Neural cell (in vitro differentiated cells): ENCODE results near the gene CCDC80. TPM values are rescaled to one million over a fixed set of nuclear protein-coding genes. Genes with fewer than 3 reads are reported as not detected.

Experiments
- H2AFZ ChIP-seq: fragments of 200-600, 300-800 bp; sonication (generic), shearing (Covaris generic); 2 replicates; pipeline ENCODE4 v1.6.0; 2014; ENCODE audit warnings: low read depth, mild to moderate bottlenecking, antibody characterized with exemption, low read length, moderate library complexity
- H3F3A ChIP-seq: fragments of 200-600 bp; shearing (Covaris generic); 2 replicates; pipeline ENCODE4 v1.6.1; 2016; ENCODE audit warnings: mild to moderate bottlenecking, moderate library complexity, mixed read lengths, antibody characterized with exemption, low read length; ENCODE audit not compliant: insufficient read depth, poor library complexity, severe bottlenecking
- H3K27ac ChIP-seq: fragments of 200-600, 300-800 bp; sonication (generic), shearing (Covaris generic); 2 replicates; pipeline ENCODE4 v1.5.1; 2014; ENCODE audit warnings: mild to moderate bottlenecking, low read length, moderate library complexity
- H3K27me3 ChIP-seq: fragments of 300-800, 200-600 bp; sonication (generic), shearing (Covaris generic); 2 replicates; pipeline ENCODE4 v1.6.0; 2014; ENCODE audit warnings: mild to moderate bottlenecking, low read depth, low read length, moderate library complexity; ENCODE audit not compliant: insufficient read depth
- H3K36me3 ChIP-seq: fragments of 300-800, 200-600 bp; sonication (generic), shearing (Covaris generic); 2 replicates; pipeline ENCODE4 v1.5.1; 2014; ENCODE audit warnings: mild to moderate bottlenecking, antibody characterized with exemption, low read length, moderate library complexity; ENCODE audit not compliant: insufficient read depth
- H3K4me2 ChIP-seq: fragments of 300-800, 200-600 bp; sonication (generic), shearing (Covaris generic); 2 replicates; pipeline ENCODE4 v1.6.0; 2014; ENCODE audit warnings: mild to moderate bottlenecking, low read length
- H3K4me3 ChIP-seq: fragments of 300-800, 200-600 bp; sonication (generic), shearing (Covaris generic); 2 replicates; pipeline ENCODE4 v1.5.1; 2014; ENCODE audit warnings: mild to moderate bottlenecking, low read length, moderate library complexity
- H3K79me2 ChIP-seq: fragments of 200-600 bp; shearing (Covaris generic); replicated peaks from 2 replicates; pipeline ENCODE4 v1.6.0; 2014; ENCODE audit warnings: mild to moderate bottlenecking, low read length, moderate library complexity; ENCODE audit not compliant: insufficient read depth
- H3K9ac ChIP-seq: fragments of 300-800, 200-600 bp; sonication (generic), shearing (Covaris generic); 2 replicates; pipeline ENCODE4 v1.6.1; 2016; ENCODE audit warnings: mild to moderate bottlenecking, low read length, mixed read lengths
- H3K9me2 ChIP-seq: fragments of 200-600 bp; shearing (Covaris generic); 2 replicates; pipeline ENCODE4 v1.6.1; 2016; ENCODE audit warnings: mild to moderate bottlenecking, low read length, mixed read lengths; ENCODE audit not compliant: insufficient read depth
- H3K9me3 ChIP-seq: fragments of 200-600, 300-800 bp; sonication (generic), shearing (Covaris generic); 2 replicates; pipeline ENCODE4 v1.6.1; 2016; ENCODE audit warnings: mild to moderate bottlenecking, mixed run types, low read length, moderate library complexity, mixed read lengths
- H4K20me1 ChIP-seq: fragments of 200-600 bp; shearing (Covaris generic); 2 replicates; pipeline ENCODE4 v1.6.1; 2016; ENCODE audit warnings: mild to moderate bottlenecking, mixed run types; ENCODE audit not compliant: insufficient read depth
- EP300 ChIP-seq: fragments of 450-650 bp; conservative IDR thresholded peaks from 2 replicates; pipeline ENCODE4 v1.6.1; 2014; ENCODE audit warnings: antibody characterized with exemption, mild to moderate bottlenecking, moderate library complexity; ENCODE audit not compliant: poor library complexity, severe bottlenecking
- EZH2 ChIP-seq: fragments of 200-600, 300-800 bp; shearing (Covaris generic), sonication (generic); IDR thresholded peaks from 2 replicates; pipeline ENCODE4 v1.6.1; 2014; ENCODE audit warnings: antibody characterized with exemption, low read length, borderline replicate concordance, mild to moderate bottlenecking; ENCODE audit not compliant: insufficient read depth, poor library complexity, severe bottlenecking
- MXI1 ChIP-seq: fragments of 450-650 bp; conservative IDR thresholded peaks from 2 replicates; pipeline ENCODE4 v1.6.1; 2014; ENCODE audit warnings: antibody characterized with exemption, mild to moderate bottlenecking; ENCODE audit not compliant: poor library complexity, severe bottlenecking
- POLR2AphosphoS5 ChIP-seq: IDR thresholded peaks from 2 replicates; pipeline ENCODE4 v1.6.1; 2012
- RAD21 ChIP-seq: fragments of 450-650 bp; conservative IDR thresholded peaks from 2 replicates; pipeline ENCODE4 v1.6.1; 2014; ENCODE audit warnings: antibody characterized with exemption, mild to moderate bottlenecking, moderate library complexity
- REST ChIP-seq: IDR thresholded peaks from 2 replicates; pipeline ENCODE4 v1.6.1; 2012; ENCODE audit warnings: borderline replicate concordance
- SMC3 ChIP-seq: fragments of 450-650 bp; conservative IDR thresholded peaks from 2 replicates; pipeline ENCODE4 v1.6.1; 2014; ENCODE audit warnings: antibody characterized with exemption, mild to moderate bottlenecking, moderate library complexity; ENCODE audit not compliant: poor library complexity
- TAF1 ChIP-seq: IDR thresholded peaks from 2 replicates; pipeline ENCODE4 v1.6.1; 2012; ENCODE audit warnings: low read depth
- polyA plus RNA-seq: library from polyadenylated mRNA; depleted of rRNA; stranded (reverse); fragments of >200 nt; gene quantifications from 2 replicates; pipeline ENCODE4 v1.2.3, GENCODE V29; 2014
- TF ChIP-seq, protein P1 (sequence below): fragments of 450-650 bp; IDR thresholded peaks from 2 replicates; pipeline ENCODE4 v1.5.1; 2014; ENCODE audit warnings: antibody characterized with exemption, mild to moderate bottlenecking, moderate library complexity; ENCODE audit not compliant: poor library complexity, severe bottlenecking

The CCDC80 gene
- polyA plus RNA-seq, 1 donor from 2014 or later, result 0.14 TPM

DNA sequence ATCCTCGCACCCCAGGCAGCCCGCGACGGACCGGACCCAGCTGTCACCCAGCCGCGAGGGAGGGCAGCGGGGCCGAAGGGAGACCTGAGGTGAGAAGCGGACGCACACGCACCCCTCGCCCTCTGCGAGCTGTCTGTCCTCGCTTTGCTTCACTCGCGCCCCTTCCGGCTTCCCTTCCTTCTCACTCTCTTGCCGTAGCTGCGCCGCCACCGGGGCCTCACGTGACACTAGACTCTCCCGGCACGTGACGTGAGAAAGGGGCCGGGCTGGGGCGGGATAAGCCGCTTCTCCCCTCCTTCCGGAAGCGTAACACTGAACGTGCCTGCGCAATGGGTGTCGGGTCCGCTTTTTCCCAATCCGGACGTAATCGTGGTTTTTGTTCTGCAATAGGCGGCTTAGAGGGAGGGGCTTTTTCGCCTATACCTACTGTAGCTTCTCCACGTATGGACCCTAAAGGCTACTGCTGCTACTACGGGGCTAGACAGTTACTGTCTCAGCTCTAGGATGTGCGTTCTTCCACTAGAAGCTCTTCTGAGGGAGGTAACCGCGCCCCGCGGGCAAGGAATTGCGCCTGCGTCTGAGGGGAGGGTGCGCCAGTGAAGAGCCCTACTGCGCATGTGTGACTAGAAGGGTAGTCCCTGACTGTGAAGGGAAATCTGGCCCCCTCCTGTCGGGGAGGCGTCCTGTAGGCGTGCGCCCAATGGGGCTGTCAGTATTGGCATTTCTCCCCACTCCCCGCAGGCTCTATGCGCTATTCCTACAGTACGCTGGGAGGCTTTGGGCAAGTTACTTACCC, 79.0 kb downstream of the CCDC80 start, which contains the start of the genes ATG3 and SLC35A5:
ATG3 (minus strand) TSS at position 229 of the 796 bp plus-strand sequence. CDS start 434 bp downstream, outside the sequence.
SLC35A5 (plus strand) TSS at position 312 of the 796 bp plus-strand sequence. CDS start 1,359 bp downstream, outside the sequence.
- peak within 1 kb of the TSS; percentile 83 for H3K4me2 ChIP-seq
- no peaks in the 10 kb centered on the region for H3K36me3 ChIP-seq
- H3F3A ChIP-seq, result peaks cover 8% of the 10 kb centered on the region
- H2AFZ ChIP-seq, result peak within 1 kb of the TSS; percentile 87
- peaks cover 23% of the 10 kb centered on the region for H3K79me2 ChIP-seq
- H3K4me3 ChIP-seq, result peak within 1 kb of the TSS; percentile 96
- TF ChIP-seq EZH2 (no peak), POLR2AphosphoS5 (peak; percentile 92), RAD21 (peak; percentile 9), MXI1 (peak; percentile 75), EP300 (peak; percentile 70), SMC3 (peak; percentile 27), TAF1 (peak; percentile 73), REST (peak; percentile 89)
- TF ChIP-seq, protein P1, sequence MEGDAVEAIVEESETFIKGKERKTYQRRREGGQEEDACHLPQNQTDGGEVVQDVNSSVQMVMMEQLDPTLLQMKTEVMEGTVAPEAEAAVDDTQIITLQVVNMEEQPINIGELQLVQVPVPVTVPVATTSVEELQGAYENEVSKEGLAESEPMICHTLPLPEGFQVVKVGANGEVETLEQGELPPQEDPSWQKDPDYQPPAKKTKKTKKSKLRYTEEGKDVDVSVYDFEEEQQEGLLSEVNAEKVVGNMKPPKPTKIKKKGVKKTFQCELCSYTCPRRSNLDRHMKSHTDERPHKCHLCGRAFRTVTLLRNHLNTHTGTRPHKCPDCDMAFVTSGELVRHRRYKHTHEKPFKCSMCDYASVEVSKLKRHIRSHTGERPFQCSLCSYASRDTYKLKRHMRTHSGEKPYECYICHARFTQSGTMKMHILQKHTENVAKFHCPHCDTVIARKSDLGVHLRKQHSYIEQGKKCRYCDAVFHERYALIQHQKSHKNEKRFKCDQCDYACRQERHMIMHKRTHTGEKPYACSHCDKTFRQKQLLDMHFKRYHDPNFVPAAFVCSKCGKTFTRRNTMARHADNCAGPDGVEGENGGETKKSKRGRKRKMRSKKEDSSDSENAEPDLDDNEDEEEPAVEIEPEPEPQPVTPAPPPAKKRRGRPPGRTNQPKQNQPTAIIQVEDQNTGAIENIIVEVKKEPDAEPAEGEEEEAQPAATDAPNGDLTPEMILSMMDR, result no peak
- no peaks in the 10 kb centered on the region for H3K9me3 ChIP-seq
- no peaks in the 10 kb centered on the region for H4K20me1 ChIP-seq
- no peaks in the 10 kb centered on the region for H3K27me3 ChIP-seq
- peak within 1 kb of the TSS; percentile 98 for H3K27ac ChIP-seq
- no peaks in the 10 kb centered on the region for H3K9me2 ChIP-seq
- H3K9ac ChIP-seq, result peak within 1 kb of the TSS; percentile 93

GRCh38 chr3:112561484-112561733, 79.5 kb downstream of the CCDC80 start:
- H3K4me3 ChIP-seq, result peak overlapping the region; percentile 96
- H3K36me3 ChIP-seq, result no peaks in the 10 kb centered on the region
- no peak overlapping the region for H3K4me2 ChIP-seq
- peak overlapping the region; percentile 80 for H2AFZ ChIP-seq
- H3F3A ChIP-seq, result peaks cover 8% of the 10 kb centered on the region
- peak overlapping the region; percentile 93 for H3K9ac ChIP-seq
- H3K27me3 ChIP-seq, result no peaks in the 10 kb centered on the region
- H3K79me2 ChIP-seq, result peaks cover 23% of the 10 kb centered on the region
- TF ChIP-seq EZH2 (no peak), POLR2AphosphoS5 (no peak), MXI1 (no peak), TAF1 (no peak), RAD21 (no peak), REST (no peak), EP300 (no peak), SMC3 (no peak)
- TF ChIP-seq, protein P1, result no peak
- no peaks in the 10 kb centered on the region for H4K20me1 ChIP-seq
- H3K9me2 ChIP-seq, result no peaks in the 10 kb centered on the region
- H3K9me3 ChIP-seq, result no peaks in the 10 kb centered on the region
- H3K27ac ChIP-seq, result peak overlapping the region; percentile 98
